HL-60 (cell line): ENCODE results near the gene ZSCAN5A.

ENCODE experiments used
- CTCF ChIP-seq: IDR thresholded peaks from one replicate; pipeline ENCODE4 v1.5.1; 2011; ENCODE audit warnings: low read length, control low read depth, inconsistent platforms; ENCODE audit not compliant: insufficient read depth
- GABPA ChIP-seq: IDR thresholded peaks from 2 replicates; pipeline ENCODE4 v1.6.1; 2012; ENCODE audit warnings: low read depth
- POLR2AphosphoS5 ChIP-seq: IDR thresholded peaks from 2 replicates; pipeline ENCODE4 v1.6.1; 2012; ENCODE audit warnings: low read depth
- REST ChIP-seq: IDR thresholded peaks from 2 replicates; pipeline ENCODE4 v1.6.1; 2012; ENCODE audit warnings: low read depth; ENCODE audit not compliant: insufficient replicate concordance

GRCh38 chr19:56321989-56322440 is 7.4 kb upstream of the ZSCAN5A start:
- TF ChIP-seq CTCF (no peak), GABPA (no peak), POLR2AphosphoS5 (peak; percentile 51), REST (no peak)
